ENCODE results near the gene GPBP1. TPM values are rescaled to one million over a fixed set of nuclear protein-coding genes. Genes with fewer than 3 reads are reported as not detected.

GPBP1 gene
- 122 and 149 TPM in 2 replicates for polyA plus RNA-seq
- polyA minus RNA-seq, result 188 and 209 TPM in 2 replicates

GRCh38 chr5:57173319-57174127 lies at the start of gene GPBP1:
Gene GPBP1, plus strand, starts transcription at chr5:57174059. Its CDS starts 40,072 bp downstream, at chr5:57214131.
- no peaks in the 10 kb centered on the region for H3K36me3 ChIP-seq (ENCODE audit: insufficient read depth, low read length)
- no peaks in the 10 kb centered on the region for H3K9me2 ChIP-seq (ENCODE audit: insufficient read depth, low read length)
- peaks cover 6% of the 10 kb centered on the region for H3F3A ChIP-seq (ENCODE audit: insufficient read depth, low read length, poor library complexity, severe bottlenecking)
- peaks cover 42% of the 10 kb centered on the region for H3K79me2 ChIP-seq (replicated peaks; ENCODE audit: insufficient read depth, low read length)
- H3K27ac ChIP-seq (ENCODE audit: low read length), result peak within 1 kb of the TSS; percentile 99
- no peaks in the 10 kb centered on the region for H3K9me3 ChIP-seq (ENCODE audit: low read length)
- H2AFZ ChIP-seq (ENCODE audit: low read depth, low read length), result peak within 1 kb of the TSS; percentile 97
- peak within 1 kb of the TSS; percentile 95 for H3K4me2 ChIP-seq (ENCODE audit: low read length)
- H4K20me1 ChIP-seq (ENCODE audit: insufficient read depth), result peaks cover 18% of the 10 kb centered on the region
- H3K9ac ChIP-seq (ENCODE audit: low read length), result peak within 1 kb of the TSS; percentile 99
- TF ChIP-seq CTCF (IDR thresholded peaks at IDR 0.05; ENCODE audit: poor library complexity, severe bottlenecking) (peak; percentile 44), POLR2AphosphoS5 (IDR thresholded peaks at IDR 0.05) (peak; percentile 75), EZH2 (IDR thresholded peaks at IDR 0.05; ENCODE audit: borderline replicate concordance, insufficient read depth, low read length, poor library complexity, severe bottlenecking) (no peak), RAD21 (conservative IDR thresholded peaks at IDR 0.05) (no peak), REST (IDR thresholded peaks at IDR 0.05; ENCODE audit: borderline replicate concordance) (peak; percentile 79), TAF1 (IDR thresholded peaks at IDR 0.05; ENCODE audit: low read depth) (peak; percentile 98), EP300 (conservative IDR thresholded peaks at IDR 0.05; ENCODE audit: poor library complexity, severe bottlenecking) (peak; percentile 83), SMC3 (conservative IDR thresholded peaks at IDR 0.05; ENCODE audit: poor library complexity) (peak; percentile 7), MXI1 (conservative IDR thresholded peaks at IDR 0.05; ENCODE audit: poor library complexity, severe bottlenecking) (peak; percentile 69)
- no peaks in the 10 kb centered on the region for H3K27me3 ChIP-seq (ENCODE audit: insufficient read depth, low read depth, low read length)
- H3K4me3 ChIP-seq (ENCODE audit: low read length), result peak within 1 kb of the TSS; percentile 87

- Histone ChIP-seq H3K27ac (ENCODE audit: low read length) (no peak overlapping the region), H3K9ac (ENCODE audit: low read length) (no peak overlapping the region), H3F3A (ENCODE audit: insufficient read depth, low read length, poor library complexity, severe bottlenecking) (no peaks in the 10 kb centered on the region), H4K20me1 (ENCODE audit: insufficient read depth) (no peaks in the 10 kb centered on the region), H3K9me2 (ENCODE audit: insufficient read depth, low read length) (no peaks in the 10 kb centered on the region), H3K4me3 (ENCODE audit: low read length) (no peak overlapping the region), H3K36me3 (ENCODE audit: insufficient read depth, low read length) (no peaks in the 10 kb centered on the region), H3K27me3 (ENCODE audit: insufficient read depth, low read depth, low read length) (no peaks in the 10 kb centered on the region), H3K79me2 (replicated peaks; ENCODE audit: insufficient read depth, low read length) (no peaks in the 10 kb centered on the region), H2AFZ (ENCODE audit: low read depth, low read length) (no peak overlapping the region), H3K9me3 (ENCODE audit: low read length) (no peaks in the 10 kb centered on the region), H3K4me2 (ENCODE audit: low read length) (no peak overlapping the region)
- TF ChIP-seq CTCF (IDR thresholded peaks at IDR 0.05; ENCODE audit: poor library complexity, severe bottlenecking) (no peak), POLR2AphosphoS5 (IDR thresholded peaks at IDR 0.05) (no peak), EZH2 (IDR thresholded peaks at IDR 0.05; ENCODE audit: borderline replicate concordance, insufficient read depth, low read length, poor library complexity, severe bottlenecking) (no peak), REST (IDR thresholded peaks at IDR 0.05; ENCODE audit: borderline replicate concordance) (no peak), TAF1 (IDR thresholded peaks at IDR 0.05; ENCODE audit: low read depth) (no peak)
Observed at GRCh38 chr5:57128325-57128724, 45.5 kb upstream of the GPBP1 start.

Data from neural cell (in vitro differentiated cells).